GM10266 (cell line): ENCODE results near the gene ATP2C1.

Source experiments
- DNase-seq: peaks from one replicate; pipeline ENCODE4 v3.0.0; 2012; ENCODE audit errors: extremely low spot score
- TF ChIP-seq, protein P1 (sequence below): IDR thresholded peaks from 2 replicates; pipeline ENCODE4 v1.5.1; 2012; ENCODE audit warnings: mild to moderate bottlenecking, low read depth; ENCODE audit not compliant: control insufficient read depth, insufficient read depth; ENCODE audit errors: missing control alignments

Gene ATP2C1

GRCh38 chr3:131004603-131005002 lies 110.7 kb downstream of the ATP2C1 start:
- DNase-seq: no peak
- TF ChIP-seq, protein P1, sequence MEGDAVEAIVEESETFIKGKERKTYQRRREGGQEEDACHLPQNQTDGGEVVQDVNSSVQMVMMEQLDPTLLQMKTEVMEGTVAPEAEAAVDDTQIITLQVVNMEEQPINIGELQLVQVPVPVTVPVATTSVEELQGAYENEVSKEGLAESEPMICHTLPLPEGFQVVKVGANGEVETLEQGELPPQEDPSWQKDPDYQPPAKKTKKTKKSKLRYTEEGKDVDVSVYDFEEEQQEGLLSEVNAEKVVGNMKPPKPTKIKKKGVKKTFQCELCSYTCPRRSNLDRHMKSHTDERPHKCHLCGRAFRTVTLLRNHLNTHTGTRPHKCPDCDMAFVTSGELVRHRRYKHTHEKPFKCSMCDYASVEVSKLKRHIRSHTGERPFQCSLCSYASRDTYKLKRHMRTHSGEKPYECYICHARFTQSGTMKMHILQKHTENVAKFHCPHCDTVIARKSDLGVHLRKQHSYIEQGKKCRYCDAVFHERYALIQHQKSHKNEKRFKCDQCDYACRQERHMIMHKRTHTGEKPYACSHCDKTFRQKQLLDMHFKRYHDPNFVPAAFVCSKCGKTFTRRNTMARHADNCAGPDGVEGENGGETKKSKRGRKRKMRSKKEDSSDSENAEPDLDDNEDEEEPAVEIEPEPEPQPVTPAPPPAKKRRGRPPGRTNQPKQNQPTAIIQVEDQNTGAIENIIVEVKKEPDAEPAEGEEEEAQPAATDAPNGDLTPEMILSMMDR: no peak

- TF ChIP-seq, protein P1: no peak
- DNase-seq: no peak
Measured at GRCh38 chr3:131007256-131007655, 113.4 kb downstream of the ATP2C1 start.

- no peak for DNase-seq
- TF ChIP-seq, protein P1: no peak
Measured at GRCh38 chr3:131007782-131008181, 113.9 kb downstream of the ATP2C1 start.

- DNase-seq: no peak
- TF ChIP-seq, protein P1: no peak
Measured at GRCh38 chr3:131008326-131008725, 114.4 kb downstream of the ATP2C1 start.

DNA sequence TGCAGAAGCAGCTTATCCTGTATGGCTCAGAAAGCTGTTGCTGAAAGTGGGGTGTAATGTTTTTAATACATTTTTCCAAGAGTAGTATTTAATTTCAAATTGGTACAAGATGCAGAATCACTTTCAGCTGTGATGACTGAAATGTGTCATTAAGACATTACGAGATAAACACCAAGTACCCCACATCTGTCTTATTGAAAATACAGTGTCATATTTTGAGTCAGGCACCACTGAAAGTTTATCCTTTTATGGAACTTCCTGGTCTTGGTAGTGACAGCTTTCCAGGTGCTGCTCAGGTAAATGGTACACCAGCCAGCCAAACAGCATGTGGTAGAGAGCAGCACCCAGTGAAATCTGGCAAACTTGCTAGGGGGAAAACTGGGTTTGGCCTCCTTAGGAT lies 115.8 kb downstream of the ATP2C1 start:
- DNase-seq: no peak
- TF ChIP-seq, protein P1: no peak

- TF ChIP-seq, protein P1: no peak
Measured at GRCh38 chr3:131018970-131019369, 125.1 kb downstream of the ATP2C1 start.

DNA sequence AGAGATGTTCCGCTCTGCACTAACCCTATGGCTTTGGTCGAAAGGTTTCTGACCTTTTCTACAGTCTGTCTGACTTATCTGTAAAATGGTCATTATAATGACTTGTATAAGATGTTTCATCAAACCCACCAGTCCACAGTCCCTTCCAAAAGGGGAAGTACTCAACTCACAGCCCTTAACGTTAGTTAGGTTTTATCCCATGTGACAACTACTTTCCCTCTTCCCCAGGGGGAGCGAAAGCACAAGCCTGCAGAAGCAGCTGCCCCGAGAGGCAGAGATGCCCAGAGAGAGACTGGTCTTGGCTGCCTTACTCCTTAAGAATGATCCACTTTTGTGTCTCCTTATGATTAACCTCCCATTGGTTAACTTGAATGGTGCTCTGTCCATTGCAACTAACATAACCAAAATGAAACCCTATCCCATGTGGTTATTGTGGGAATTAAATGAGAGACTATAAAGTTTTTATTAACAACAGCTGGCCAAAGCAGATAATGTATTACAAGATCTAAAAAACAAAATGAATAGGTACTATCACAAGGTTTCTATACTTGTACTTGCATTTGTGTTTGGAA lies 126.3 kb downstream of the ATP2C1 start:
- DNase-seq: no peak
- TF ChIP-seq, protein P1: no peak

More at GRCh38 chr3:131018970-131019369, 125.1 kb downstream of the ATP2C1 start:
- DNase-seq: no peak
